RWPE2 (cell line): ENCODE data around the gene CARTPT.

Experiments
- ATAC-seq: fragments of 200-7000 bp; cut with Tn5 transposase; 3 replicates; pipeline ENCODE4 v1.9.1; 2021; ENCODE audit warnings: low read depth
- DNase-seq: peaks from one replicate; pipeline ENCODE4 v3.0.0-alpha.2; 2020; ENCODE audit warnings: low spot score
- H3K27ac ChIP-seq: fragments of 450-650 bp; 2 replicates; pipeline ENCODE4 v1.5.1; 2017; ENCODE audit warnings: mild to moderate bottlenecking; ENCODE audit not compliant: poor library complexity, severe bottlenecking
- H3K27me3 ChIP-seq: fragments of 250-450 bp; sonication (Bioruptor Pico); 2 replicates; pipeline ENCODE4 v1.5.1; 2021; ENCODE audit warnings: mild to moderate bottlenecking, moderate library complexity; ENCODE audit not compliant: insufficient read depth, poor library complexity, severe bottlenecking
- H3K36me3 ChIP-seq: fragments of 250-450 bp; sonication (Bioruptor Pico); 2 replicates; pipeline ENCODE4 v1.5.1; 2020; ENCODE audit warnings: low read depth, mild to moderate bottlenecking, moderate library complexity
- H3K4me1 ChIP-seq: fragments of 250-450 bp; sonication (Bioruptor Pico); 2 replicates; pipeline ENCODE4 v1.5.1; 2021; ENCODE audit warnings: mild to moderate bottlenecking, moderate library complexity; ENCODE audit not compliant: insufficient read depth, poor library complexity, severe bottlenecking
- H3K4me3 ChIP-seq: fragments of 250-450 bp; sonication (Bioruptor Pico); 2 replicates; pipeline ENCODE4 v1.5.1; 2021; ENCODE audit warnings: mild to moderate bottlenecking, moderate library complexity; ENCODE audit not compliant: severe bottlenecking
- H3K9me3 ChIP-seq: fragments of 250-450 bp; sonication (Bioruptor Pico); 2 replicates; pipeline ENCODE4 v1.5.1; 2021; ENCODE audit warnings: mild to moderate bottlenecking, moderate library complexity; ENCODE audit not compliant: severe bottlenecking
- CTCF ChIP-seq: fragments of 450-650 bp; IDR thresholded peaks from one replicate; pipeline ENCODE4 v1.5.1; 2017; ENCODE audit warnings: mild to moderate bottlenecking, moderate library complexity; ENCODE audit not compliant: poor library complexity, severe bottlenecking

CARTPT gene

GRCh38 chr5:71740015-71740753 is 21.1 kb downstream of the CARTPT start:
- Histone ChIP-seq H3K27ac (no peak overlapping the region), H3K4me1 (no peaks in the 10 kb centered on the region), H3K36me3 (no peaks in the 10 kb centered on the region), H3K4me3 (no peak overlapping the region), H3K27me3 (peaks cover 3% of the 10 kb centered on the region), H3K9me3 (no peaks in the 10 kb centered on the region)
- ATAC-seq (no peak), DNase-seq (no peak)
- TF ChIP-seq CTCF: no peak

DNA sequence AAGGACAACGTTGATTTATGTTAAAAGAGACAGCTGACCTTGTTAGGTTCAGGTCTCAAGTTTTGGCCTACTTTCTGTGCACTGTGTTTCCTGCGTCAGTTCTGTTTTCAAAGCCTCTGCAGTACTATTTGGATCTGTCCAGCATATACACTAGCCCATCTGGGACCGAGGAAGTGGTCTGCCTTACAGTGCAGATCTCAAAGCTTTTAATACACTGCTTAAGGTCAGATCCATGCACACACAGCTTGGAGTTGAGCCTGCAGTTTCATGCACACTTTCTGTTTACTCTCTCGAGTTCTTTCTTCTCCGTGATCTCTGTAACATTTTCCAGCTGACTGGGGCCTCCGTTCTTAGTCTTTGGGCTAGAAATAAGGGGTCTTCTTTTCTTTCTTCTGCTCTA is 24.1 kb downstream of the CARTPT start:
- no peak for TF ChIP-seq CTCF
- DNase-seq (no peak), ATAC-seq (no peak)
- Histone ChIP-seq H3K4me3 (no peak overlapping the region), H3K9me3 (no peaks in the 10 kb centered on the region), H3K4me1 (no peaks in the 10 kb centered on the region), H3K27ac (no peak overlapping the region), H3K27me3 (peaks cover 3% of the 10 kb centered on the region), H3K36me3 (no peaks in the 10 kb centered on the region)

DNA sequence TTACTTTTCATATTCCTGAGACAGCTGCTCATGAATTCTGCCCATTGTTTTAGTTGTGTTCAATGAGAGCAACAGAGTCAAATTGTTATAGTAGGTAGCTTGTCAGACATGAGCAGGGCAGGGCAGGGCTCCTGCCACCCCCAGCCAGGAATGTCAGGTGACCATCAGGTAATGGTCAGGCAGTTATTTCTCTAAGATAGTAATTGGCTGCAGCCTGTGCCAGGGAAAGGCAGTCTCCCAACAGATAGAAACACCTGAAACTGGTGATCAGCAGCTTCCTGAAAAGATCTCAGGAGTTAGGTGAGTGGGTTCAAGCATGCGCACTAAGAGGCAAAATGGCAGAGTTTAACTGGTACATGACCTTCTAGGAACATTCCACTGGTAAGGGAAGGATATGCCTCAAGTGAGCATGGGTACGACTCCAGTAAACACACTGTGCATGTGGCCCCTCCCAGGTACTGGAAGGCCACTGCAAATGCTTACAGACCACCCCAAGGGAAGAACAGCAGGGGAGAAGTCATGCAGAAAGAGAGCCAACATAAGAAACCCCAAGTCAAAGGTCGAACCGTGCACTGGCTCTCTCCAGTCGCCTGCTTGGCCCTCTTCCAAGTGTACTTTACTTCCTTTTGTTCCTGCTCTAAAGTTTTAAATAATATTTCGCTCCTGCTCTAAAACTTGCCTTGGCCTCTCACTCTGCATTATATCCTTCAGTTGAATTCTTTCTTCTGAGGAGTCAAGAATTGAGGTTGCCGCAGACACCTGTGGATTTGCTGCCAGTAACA is 25.1 kb downstream of the CARTPT start:
- no peak for ATAC-seq

GRCh38 chr5:71747182-71747581 is 28.1 kb downstream of the CARTPT start:
- TF ChIP-seq CTCF: no peak
- Histone ChIP-seq H3K27me3 (no peaks in the 10 kb centered on the region), H3K4me1 (no peaks in the 10 kb centered on the region), H3K4me3 (no peak overlapping the region), H3K36me3 (no peaks in the 10 kb centered on the region), H3K27ac (no peak overlapping the region), H3K9me3 (no peaks in the 10 kb centered on the region)
- no peak for DNase-seq
- ATAC-seq: no peak

More for the DNA sequence above, 25.1 kb downstream of the CARTPT start:
- H3K4me3 ChIP-seq: no peak overlapping the region
- no peak for TF ChIP-seq CTCF
- peaks cover 3% of the 10 kb centered on the region for H3K27me3 ChIP-seq
- H3K4me1 ChIP-seq: no peaks in the 10 kb centered on the region
- no peaks in the 10 kb centered on the region for H3K36me3 ChIP-seq
- no peak overlapping the region for H3K27ac ChIP-seq
- no peak for DNase-seq
- no peaks in the 10 kb centered on the region for H3K9me3 ChIP-seq

DNA sequence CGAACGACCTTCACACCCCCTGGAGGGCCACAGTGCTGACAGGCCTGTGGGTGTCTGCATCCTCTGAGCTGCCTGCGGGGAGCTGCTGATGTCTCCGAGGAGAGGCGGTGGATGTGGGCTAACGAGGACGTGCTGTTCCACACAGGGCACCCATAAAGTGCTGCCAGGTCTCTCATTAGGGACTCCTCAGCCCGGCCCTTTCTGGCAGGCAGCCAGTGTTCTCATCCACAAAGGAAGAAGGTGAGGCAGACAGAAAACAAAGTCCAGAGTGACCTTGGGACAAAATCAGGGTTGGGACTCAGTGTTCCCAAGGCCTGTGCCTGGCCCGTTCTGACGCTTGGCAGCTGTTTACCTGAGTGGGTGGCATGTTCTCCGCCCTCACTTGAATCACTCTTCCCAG is 29.3 kb downstream of the CARTPT start:
- no peak for DNase-seq
- Histone ChIP-seq H3K36me3 (no peaks in the 10 kb centered on the region), H3K4me1 (no peaks in the 10 kb centered on the region), H3K9me3 (no peaks in the 10 kb centered on the region), H3K4me3 (no peak overlapping the region), H3K27ac (no peak overlapping the region), H3K27me3 (no peaks in the 10 kb centered on the region)
- ATAC-seq: peak; percentile 40
- no peak for TF ChIP-seq CTCF
